Measurements from ENCODE around the gene PASD1. TPM values are rescaled to one million over a fixed set of nuclear protein-coding genes. Genes with fewer than 3 reads are reported as not detected.

The PASD1 gene
- polyA plus RNA-seq, 1 experiment: not detected

- POLR2A ChIA-PET: no interaction called here
- no peak overlapping the region for H3K27ac ChIP-seq (ENCODE audit: low read depth, low read length)
- TF ChIP-seq CTCF (IDR thresholded peaks at IDR 0.05; ENCODE audit: low read depth, low read length): no peak
- no peaks in the 10 kb centered on the region for H3K9me3 ChIP-seq (ENCODE audit: control insufficient read depth, insufficient read depth, low read length)
- H3K4me3 ChIP-seq (ENCODE audit: low read depth, low read length): no peak overlapping the region
- CTCF ChIA-PET: no interaction called here
- H3K27me3 ChIP-seq (ENCODE audit: control insufficient read depth, insufficient read depth, low read length): no peaks in the 10 kb centered on the region
- no peak for DNase-seq (ENCODE audit: low read depth, low spot score)
These were observed 134.0 kb downstream of the PASD1 start for GRCh38 chrX:151697522-151697921.

DNA sequence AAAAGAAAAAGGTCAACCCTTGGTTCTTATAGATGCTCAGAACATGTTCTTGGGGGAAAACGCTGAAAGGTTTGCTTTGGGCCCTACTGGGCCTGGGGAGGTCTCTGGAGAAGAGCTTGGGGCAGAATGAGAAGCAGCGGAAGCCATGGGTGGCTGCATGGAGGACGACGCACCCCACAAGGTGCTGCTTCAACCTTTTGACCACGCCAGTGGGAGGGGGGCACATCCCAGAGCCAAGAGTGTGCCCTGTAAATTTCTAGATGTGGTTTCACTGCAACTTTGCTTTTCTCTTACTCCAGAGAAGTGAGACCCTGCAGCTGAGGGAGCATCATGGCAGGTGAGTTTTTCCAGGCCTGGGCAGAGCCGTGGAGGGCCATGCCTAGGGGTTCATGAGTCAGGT, 135.0 kb downstream of the PASD1 start:
- DNase-seq (ENCODE audit: low read depth, low spot score): no peak
- H3K4me3 ChIP-seq (ENCODE audit: low read depth, low read length): no peak overlapping the region
- no peaks in the 10 kb centered on the region for H3K9me3 ChIP-seq (ENCODE audit: control insufficient read depth, insufficient read depth, low read length)
- H3K27me3 ChIP-seq (ENCODE audit: control insufficient read depth, insufficient read depth, low read length): no peaks in the 10 kb centered on the region
- ChIA-PET CTCF (no interaction called here), POLR2A (no interaction called here)
- no peak for TF ChIP-seq CTCF (IDR thresholded peaks at IDR 0.05; ENCODE audit: low read depth, low read length)
- H3K27ac ChIP-seq (ENCODE audit: low read depth, low read length): no peak overlapping the region

DNA sequence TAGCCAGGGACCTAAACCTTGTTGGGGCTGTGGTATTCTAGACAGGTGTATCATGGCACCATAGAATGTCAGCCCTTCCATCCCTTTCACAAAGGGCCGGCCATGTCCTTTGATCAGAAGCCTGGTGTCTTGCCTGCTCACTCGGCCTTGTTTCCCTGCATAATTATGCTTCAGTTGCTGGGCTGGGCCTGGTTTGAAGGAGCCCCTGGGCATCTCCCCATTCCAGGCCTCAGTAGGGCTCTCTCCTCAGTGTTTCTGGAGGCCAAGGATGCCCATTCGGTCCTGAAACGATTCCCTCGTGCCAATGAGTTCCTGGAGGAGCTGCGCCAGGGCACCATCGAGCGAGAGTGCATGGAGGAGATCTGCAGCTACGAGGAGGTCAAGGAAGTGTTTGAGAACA, 136.3 kb downstream of the PASD1 start:
- no peak for DNase-seq (ENCODE audit: low read depth, low spot score)
- Histone ChIP-seq H3K27ac (ENCODE audit: low read depth, low read length) (no peak overlapping the region), H3K9me3 (ENCODE audit: control insufficient read depth, insufficient read depth, low read length) (no peaks in the 10 kb centered on the region), H3K4me3 (ENCODE audit: low read depth, low read length) (no peak overlapping the region), H3K27me3 (ENCODE audit: control insufficient read depth, insufficient read depth, low read length) (no peaks in the 10 kb centered on the region)
- TF ChIP-seq CTCF (IDR thresholded peaks at IDR 0.05; ENCODE audit: low read depth, low read length): no peak
- ChIA-PET CTCF (no interaction called here), POLR2A (no interaction called here)

- DNase-seq (ENCODE audit: low read depth, low spot score): no peak
- Histone ChIP-seq H3K4me3 (ENCODE audit: low read depth, low read length) (no peak overlapping the region), H3K27me3 (ENCODE audit: control insufficient read depth, insufficient read depth, low read length) (no peaks in the 10 kb centered on the region), H3K9me3 (ENCODE audit: control insufficient read depth, insufficient read depth, low read length) (no peaks in the 10 kb centered on the region), H3K27ac (ENCODE audit: low read depth, low read length) (no peak overlapping the region)
- TF ChIP-seq CTCF (IDR thresholded peaks at IDR 0.05; ENCODE audit: low read depth, low read length): no peak
- ChIA-PET CTCF (no interaction called here), POLR2A (no interaction called here)
These were observed 137.1 kb downstream of the PASD1 start for GRCh38 chrX:151700581-151700980.

GRCh38 chrX:151701071-151701470, 137.6 kb downstream of the PASD1 start:
- Histone ChIP-seq H3K27me3 (ENCODE audit: control insufficient read depth, insufficient read depth, low read length) (no peaks in the 10 kb centered on the region), H3K27ac (ENCODE audit: low read depth, low read length) (no peak overlapping the region), H3K9me3 (ENCODE audit: control insufficient read depth, insufficient read depth, low read length) (no peaks in the 10 kb centered on the region), H3K4me3 (ENCODE audit: low read depth, low read length) (no peak overlapping the region)
- POLR2A ChIA-PET: no interaction called here
- no peak for TF ChIP-seq CTCF (IDR thresholded peaks at IDR 0.05; ENCODE audit: low read depth, low read length)
- DNase-seq (ENCODE audit: low read depth, low spot score): no peak
- CTCF ChIA-PET: no interaction called here
